HG03469 (cell line): ENCODE data around the gene ZNF71.
"Not testable (repeated sequence)": the region's sequence is repeated elsewhere in the genome, so short reads cannot be mapped to it uniquely, and the experiment has no call there.

Experiments used
- ATAC-seq: cut with Tn5 transposase; IDR thresholded peaks from one replicate; pipeline ENCODE4 v1.9.1; 2021; ENCODE audit warnings: mild to moderate bottlenecking, moderate library complexity, moderate number of reproducible peaks; ENCODE audit not compliant: unreplicated experiment

The ZNF71 gene

DNA sequence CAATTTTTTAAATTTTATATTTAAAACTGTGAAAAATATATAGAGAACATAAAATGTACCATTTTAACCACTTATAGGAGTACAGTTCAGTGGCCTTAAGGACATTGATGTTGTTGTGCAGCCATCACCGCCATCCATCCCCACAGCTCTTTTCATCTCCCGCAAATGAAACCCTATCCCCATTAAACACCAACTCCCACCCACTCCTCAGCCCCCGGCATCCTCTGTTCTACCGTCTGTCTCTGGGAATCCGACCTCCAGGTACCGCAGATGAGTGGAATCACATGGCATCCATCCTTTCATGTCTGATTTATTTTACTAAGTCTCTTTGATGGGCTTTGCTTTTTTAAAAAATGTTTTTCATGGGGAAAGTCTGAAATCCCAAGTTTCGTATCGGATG is 24.0 kb downstream of the ZNF71 start:
- no peak for ATAC-seq

DNA sequence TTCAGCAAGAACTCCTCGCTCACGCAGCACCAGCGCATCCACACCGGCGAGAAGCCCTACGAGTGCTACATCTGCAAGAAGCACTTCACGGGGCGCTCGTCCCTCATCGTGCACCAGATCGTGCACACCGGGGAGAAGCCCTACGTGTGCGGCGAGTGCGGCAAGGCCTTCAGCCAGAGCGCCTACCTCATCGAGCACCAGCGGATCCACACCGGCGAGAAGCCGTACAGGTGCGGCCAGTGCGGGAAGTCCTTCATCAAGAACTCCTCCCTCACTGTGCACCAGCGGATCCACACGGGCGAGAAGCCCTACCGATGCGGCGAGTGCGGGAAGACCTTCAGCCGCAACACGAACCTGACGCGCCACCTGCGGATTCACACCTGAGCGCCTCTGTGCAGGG is 27.3 kb downstream of the ZNF71 start:
- no peak for ATAC-seq

DNA sequence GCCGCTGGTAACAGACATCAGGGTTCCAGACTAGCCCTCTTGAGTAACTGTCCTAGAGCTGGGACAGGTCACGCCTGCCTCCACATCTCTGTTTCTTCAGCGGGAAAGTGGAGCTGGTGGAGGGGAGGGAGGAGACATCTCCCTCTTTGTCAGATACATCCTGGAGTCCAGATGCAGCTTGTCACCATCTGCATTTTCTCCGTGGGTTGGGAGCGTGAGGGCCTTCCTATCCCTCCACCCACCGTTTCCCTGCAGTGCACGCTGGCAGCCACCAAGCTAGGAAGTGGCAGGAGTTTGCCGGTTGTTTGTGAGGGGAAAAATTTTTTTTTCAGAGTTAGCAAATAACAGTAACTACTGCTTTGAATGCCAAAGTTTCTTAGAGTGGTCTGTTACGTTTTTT is 27.9 kb downstream of the ZNF71 start:
- no peak for ATAC-seq

DNA sequence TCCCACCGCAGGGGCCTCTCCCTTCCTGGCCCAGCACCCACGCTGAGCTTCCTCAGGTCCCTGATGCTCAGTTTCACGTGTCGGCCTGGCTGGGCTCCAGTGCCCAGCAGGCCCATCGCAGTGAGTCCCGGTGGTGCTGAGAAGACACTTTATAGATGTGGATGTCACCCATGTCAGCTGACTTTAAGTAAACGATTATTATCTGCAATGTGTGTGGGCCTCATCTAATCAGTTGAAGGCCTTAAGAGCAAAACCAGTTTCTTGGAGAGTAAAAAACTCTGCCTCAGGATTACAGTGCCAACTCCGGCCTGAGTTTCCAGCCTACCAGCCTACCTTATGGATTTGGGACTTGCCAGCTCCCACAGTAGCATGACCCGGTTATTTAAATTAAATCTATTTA is 30.6 kb downstream of the ZNF71 start:
- no peak for ATAC-seq

DNA sequence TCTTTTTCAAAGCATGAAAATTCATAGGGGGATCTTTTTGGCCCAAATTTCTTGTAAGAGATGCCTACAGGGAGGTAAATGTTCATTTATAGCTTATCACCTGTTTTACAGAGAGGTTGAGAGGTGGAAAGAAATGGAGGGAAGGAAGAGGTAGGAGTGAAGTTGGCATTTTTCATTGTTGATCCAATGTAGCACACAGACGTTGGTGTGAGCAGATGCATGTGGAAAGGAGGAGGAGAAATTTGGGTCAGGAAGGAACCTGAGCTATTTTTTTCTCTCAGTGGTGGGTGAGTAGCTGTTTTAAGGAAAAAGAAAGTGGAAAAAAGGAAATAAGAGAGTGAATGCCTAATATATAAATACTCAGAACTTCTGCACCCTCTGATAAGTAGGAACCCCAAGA is 37.9 kb downstream of the ZNF71 start:
- ATAC-seq, result no peak

DNA sequence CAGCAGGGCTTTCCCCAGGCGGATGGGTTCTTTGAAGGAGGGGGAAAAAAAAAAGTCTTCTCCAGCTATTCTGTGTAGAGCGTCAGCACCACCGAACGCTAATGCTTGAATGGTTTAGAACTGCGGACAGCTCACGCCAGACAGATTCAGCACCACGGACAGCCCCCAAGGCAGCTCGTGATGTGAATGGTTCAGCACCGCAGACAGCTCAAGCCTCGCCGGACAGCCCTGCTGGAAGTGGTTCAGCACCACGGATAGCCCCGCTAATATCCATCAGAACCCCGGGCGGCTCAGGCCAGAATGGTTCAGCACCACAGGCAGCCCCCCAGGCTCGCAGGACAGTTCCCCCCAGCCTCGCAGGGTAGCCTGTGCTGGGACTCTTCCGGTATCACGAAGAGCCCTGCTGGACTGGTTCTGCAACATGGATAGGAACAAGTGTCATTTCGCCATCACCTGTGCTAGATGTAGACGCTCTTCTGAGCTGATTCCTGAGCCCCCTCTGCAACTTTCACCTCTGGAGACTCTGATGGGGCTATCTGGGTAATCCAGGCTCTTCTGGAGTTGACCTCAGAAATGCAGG is 43.0 kb downstream of the ZNF71 start:
- ATAC-seq, result no peak

DNA sequence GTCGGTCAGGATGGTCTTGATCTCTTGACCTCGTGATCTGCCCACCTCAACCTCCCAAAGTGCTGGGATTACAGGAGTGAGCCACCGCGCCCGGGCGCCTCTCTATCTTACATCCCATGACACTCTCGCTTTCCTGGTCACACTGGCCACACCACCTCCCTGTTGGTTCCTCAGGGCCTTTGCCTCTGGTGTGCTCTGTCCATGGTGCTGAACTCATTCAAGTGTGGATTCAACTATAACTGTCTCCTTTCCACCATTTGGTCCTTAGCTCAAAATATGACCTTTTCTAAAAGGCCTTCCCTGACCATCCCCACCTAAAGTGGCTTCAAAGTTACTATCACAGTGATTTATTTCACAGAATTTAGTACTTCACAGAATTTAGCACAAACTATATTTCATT is 44.1 kb downstream of the ZNF71 start:
- ATAC-seq, result no peak

DNA sequence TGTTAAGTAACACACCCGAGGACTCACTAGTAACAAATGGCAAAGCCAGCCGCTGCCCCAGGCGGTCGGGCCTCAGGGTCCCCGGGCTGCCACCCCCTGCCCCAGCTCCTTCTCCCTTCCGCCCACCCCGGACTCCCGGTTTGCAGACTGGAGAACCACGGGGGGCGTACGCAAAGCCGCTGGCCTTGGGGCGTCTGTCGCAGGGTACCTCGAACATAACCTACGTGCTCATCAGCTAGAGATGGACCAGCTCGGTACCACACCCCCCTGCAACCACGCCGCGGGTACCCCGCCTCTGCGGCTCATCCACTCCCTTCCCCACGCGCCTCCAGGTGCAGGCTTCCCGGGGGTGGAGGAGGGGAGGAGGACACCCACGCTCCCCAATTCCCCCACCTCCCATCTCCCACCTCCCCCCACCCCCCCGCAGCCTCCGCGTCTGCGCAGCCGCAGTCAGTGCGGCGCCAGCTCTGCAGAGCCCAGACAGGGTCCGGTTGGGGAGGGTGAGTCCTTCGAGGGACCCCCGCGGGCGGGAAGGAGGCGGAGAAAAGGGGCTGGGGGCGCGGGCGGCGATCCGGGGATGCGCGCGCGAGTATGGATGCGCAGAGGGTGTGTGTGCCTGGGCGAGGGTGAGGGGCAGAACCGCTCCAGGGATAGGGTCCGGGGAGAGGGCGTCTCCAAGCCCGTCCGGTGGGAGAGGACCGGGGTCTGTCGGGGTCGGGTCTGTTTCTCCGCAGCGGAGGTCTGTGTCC is 47.8 kb downstream of the ZNF71 start, which contains the start of gene SMIM17:
Gene SMIM17, plus strand, starts transcription at position 449 of the 749 bp plus-strand sequence. CDS start 2,509 bp downstream, outside the sequence.
- ATAC-seq, result no peak

DNA sequence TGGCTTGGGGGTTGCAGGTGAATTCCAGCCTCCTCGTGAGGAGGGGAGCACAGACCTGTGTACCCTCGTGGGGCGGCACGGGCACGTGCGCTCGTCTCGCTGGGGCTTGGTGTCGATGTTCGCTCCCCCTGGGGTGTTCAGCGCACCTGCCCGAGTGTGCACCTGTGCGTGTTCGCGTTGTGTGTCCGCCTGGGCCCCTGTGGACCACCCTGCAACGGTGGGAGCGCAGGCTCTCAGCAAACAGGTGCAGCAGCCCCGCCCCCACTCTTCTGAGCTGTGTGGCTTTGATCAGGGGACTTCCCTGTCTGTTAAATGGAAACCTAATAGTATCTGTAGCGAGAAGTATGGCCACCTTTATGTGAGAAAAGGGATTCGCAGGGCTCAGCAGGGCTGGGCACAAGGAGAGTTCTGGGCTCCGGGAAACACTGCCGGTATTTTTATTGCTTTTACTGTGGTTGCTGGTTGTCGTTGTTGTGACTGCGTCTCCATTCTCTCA is 48.4 kb downstream of the ZNF71 start:
- ATAC-seq, result no peak

DNA sequence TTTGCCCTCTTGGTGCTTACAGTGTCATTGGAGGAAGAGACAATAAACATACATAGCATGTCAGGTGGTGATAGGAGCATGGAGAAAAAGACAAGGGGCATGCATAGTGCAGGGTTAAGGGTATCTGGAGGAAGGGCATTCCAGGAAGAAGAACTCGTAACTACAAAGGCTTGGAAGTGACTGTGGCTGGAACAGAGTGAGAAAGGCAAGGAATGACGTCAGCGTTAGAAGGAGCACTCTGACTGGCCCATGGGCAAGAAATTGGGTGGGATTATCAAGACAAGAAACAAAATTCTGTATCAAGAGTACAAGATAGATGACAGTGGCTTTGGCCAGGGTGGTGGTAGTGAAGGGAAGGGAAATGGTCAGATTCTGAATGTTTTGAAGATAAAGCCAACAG is 59.0 kb downstream of the ZNF71 start:
- ATAC-seq, result no peak

DNA sequence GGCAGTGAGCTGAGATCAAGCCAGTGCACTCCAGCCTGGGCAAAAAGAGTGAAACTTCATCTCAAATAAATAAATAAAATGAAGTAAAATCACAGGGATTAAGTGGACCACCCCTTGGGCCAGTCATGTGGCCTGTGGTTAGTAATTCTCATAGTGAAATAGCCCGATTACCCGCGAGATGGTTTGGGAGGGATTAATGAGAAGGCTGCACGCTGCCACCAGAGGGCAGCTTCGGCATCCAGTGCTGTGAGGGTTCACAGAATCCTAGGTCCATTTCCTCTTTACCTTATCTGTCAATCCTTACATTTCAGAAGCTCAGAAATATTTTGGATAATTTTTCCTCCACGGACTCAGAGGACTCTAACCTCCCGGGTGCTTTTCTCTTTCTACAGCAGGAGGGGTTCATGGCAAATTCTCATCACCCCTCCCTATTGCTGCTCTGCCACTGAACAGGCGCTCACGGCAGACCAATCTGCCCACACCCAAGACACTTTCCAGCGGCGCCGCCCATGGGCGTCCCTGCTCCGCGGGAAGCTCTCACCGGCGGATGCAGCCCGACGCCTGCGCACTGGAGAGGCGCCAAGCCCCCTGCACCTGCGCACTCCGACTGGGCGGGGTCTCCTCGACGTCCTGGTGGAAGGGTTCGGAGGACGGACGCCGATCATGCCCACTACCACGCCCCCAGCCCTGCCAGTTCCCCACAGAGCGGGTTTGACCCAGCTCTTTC is 65.4 kb downstream of the ZNF71 start:
- no peak for ATAC-seq

DNA sequence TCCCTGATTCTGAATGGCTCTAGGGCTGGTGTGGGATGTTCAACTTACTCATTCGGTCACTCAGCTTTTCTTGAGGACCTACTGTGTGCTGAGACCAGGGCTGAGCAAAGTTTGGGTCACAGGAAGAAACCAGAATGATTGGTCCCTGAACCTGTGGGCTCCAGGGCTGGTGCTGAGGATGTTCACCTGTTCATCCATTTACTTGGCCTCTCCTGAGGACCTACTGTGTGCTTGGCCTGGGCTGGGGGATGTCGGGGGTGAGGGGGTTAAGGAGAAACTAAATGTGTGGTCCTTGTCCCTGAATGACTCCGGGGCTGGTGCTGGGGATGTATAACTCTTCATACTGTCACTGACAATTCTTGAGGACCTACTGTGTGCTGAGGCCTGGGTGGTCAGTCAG is 66.1 kb downstream of the ZNF71 start:
- ATAC-seq, result no peak

DNA sequence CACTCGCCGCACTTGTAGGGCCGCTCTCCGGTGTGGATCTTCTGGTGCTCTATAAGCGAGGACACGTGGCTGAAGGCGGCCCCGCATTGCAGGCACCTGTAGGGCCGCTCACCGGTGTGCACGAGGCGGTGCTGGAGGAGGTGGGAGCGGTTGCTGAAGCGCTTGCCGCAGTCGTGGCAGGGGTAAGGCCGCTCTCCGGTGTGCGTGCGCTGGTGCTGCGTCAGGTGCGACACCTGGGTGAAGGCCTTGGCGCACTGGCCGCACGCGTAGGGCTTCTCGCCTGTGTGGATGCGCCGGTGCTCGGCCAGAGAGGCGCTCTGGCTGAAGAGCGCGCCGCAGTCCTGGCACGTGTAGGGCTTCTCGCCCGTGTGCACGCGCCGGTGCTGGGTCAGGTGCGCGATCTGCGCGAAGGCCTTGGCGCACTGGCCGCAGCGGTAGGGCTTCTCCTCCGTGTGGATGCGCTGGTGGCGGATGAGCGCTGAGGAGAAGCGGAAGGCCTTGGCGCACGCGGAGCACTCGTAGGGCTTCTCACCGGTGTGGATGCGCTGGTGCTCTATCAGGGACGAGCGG is 68.9 kb downstream of the ZNF71 start:
- ATAC-seq, result no peak

DNA sequence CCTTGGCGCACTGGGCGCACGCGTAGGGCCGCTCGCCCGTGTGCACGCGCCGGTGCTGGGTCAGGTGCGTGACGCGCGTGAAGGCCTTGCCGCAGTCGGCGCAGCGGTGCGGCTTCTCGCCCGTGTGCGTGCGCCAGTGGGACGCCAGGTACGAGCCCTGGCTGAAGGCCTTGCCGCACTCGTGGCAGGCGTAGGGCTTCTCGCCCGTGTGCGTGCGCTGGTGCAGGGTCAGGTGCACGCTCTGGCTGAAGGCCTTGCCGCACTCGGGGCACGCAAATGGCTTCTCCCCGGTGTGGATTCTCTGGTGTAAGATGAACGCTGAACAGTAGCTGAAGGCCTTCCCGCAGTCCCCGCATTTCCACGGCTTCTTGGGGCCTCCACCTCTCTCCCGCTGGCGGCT is 69.4 kb downstream of the ZNF71 start:
- no peak for ATAC-seq

DNA sequence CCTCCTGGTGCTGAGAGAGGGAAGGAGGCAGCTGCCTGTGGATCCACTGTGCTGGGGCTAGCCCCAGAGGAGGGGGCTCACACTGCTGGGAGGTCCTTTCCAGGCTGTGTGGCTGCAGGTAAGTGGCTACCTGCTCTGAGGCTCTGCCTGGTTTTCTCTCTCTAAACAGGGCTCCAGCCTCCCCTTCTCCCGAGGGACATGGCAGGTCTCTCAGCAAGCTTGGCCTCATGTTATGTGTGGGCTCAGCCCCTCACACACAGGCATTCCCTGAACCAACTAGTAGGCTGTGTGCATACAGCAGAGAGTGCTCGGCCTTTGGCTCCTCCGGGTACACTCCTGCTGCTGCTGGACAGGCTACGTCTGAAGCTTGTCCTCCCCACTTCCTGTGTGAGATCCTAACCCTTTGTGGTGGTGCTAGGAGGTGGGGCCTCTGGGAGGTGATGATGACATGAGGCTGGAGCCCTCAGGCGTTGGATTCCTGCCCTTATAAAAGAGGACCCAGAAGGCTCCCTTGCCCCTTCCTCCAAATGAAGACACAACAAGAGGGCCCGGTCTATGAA is 72.3 kb downstream of the ZNF71 start:
- no peak for ATAC-seq

DNA sequence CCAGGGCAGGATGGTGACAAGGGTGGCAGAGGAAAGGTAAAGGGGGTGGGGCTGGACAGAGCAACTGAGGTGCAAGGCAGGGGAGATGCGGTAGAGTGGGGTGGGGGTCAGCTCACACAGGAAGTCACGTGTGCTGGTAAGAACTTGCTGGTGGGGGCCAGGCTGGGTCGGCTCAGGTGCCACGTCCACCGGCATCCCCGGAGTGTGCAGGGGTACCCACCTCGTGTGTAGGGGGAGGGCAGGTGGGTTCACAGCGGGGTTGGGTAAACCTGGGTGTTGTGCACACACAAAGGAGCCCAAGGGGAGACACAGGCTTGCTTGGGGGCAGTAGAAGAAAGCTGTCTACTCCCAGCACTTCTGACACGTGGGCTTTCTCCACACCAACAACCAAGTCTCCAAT is 73.6 kb downstream of the ZNF71 start:
- ATAC-seq, result no peak

DNA sequence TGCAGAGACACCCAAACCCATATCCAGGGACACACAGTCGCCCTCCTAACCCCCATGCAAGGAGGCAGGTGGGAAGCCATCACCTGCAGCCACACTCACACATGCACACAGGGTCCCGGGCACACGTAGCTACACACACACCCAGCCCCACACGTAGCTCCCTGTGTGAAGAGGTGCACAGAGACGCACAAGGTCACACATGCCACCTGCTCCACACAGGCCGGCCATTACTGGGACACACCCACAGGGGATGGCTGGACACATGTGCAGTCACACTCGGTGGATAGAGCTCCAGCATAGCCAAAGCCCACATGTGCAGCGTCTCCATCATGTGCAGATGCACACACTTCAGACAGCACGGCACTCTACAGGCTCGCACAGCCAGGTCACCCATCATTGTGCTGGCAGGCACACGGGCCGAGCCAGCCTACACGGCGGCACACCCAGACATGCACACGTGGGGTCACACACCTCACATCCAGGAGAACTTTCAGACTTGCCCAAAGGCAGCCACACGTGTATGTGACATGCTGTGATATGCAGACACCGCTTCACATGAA is 75.4 kb downstream of the ZNF71 start:
- ATAC-seq, result no peak

DNA sequence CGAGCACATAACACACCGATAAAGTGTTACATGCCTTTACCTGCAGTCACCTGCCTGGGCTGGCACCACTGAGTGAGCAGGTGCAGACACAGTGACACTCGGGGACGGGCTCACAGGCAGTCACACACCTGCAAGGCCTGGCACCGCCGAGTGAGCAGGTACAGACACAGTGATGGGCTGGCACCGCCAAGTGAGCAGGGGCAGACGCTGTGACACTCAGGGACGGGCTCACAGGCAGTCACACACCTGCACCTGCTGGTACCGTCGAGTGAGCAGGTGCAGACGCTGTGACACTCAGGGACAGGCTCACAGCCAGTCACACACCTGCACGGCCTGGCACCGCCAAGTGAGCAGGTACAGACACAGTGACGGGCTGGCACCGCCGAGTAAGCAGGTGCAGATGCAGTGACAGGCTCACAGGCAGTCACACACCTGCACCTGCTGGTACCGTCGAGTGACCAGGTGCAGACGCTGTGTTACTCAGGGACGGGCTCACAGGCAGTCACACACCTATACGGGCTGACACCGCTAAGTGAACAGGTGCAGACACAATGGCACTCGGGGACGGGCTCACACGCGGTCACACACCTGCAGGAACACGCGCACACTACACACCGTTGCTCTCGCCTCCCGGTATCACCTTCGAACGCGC is 76.0 kb downstream of the ZNF71 start:
- no peak for ATAC-seq

DNA sequence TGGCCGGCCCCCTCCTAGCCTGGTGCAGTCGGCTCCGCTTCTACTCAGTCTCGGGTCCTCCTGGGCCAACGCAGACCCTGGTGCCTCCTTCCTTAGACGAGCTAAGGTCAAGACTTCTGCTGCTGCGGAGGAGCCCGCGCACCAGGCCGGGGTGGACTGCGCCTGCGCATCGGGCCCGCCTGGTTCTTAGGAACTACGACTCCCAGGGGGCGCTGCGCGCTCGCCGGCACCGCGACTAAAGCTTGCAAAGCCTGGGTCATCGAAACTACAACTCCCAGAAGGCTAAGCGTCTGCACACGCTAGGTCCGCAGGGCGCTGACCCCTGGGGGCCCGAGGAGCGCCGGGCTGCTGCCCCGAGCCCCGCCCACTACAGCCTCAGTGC is 76.5 kb downstream of the ZNF71 start, which contains the start of gene ZNF835:
Gene ZNF835, minus strand, starts transcription at position 145 of the 382 bp plus-strand sequence. CDS start 6,559 bp downstream, outside the sequence.
- no peak for ATAC-seq

DNA sequence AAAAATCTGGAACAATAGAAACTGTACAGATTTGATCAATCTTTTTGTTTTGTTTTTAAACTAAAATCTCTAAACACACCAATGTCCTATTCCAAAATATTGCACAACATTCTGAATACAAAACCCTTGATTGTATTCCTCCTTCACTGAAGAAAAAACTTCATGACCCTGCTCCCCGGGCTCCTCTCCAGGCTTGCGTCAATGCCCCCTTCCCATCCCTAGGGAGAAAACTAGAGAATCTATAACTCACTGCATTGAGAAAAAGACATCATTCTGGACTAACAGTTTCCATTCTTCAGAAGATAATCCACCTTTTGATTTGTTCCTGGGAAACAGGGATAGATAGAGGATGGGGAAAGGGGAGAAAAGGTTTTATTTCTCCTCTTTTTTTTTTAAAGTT is 77.5 kb downstream of the ZNF71 start:
- not testable (repeated sequence) for ATAC-seq
